Esophagus squamous epithelium (tissue), 4 donors: Measurements from ENCODE around the gene MLPH.

Experiments used
- CTCF ChIP-seq, 6 experiments: fragments of 450-650 bp in 4 of 6; fragments of 200-600 bp in 2 of 6; sonication (generic) in 2 of 6; IDR thresholded peaks; one replicate each; pipeline ENCODE4 v1.5.1; 2016 to 2019; ENCODE audit warnings: antibody characterized with exemption in 6 of 6, mild to moderate bottlenecking in 4 of 6, moderate library complexity in 4 of 6
- POLR2A ChIP-seq, 4 donors: fragments of 450-650 bp; IDR thresholded peaks; one replicate each; pipeline ENCODE4 v1.6.1; 2017; ENCODE audit warnings: antibody characterized with exemption in 4 of 4, mild to moderate bottlenecking in 4 of 4, moderate library complexity in 3 of 4

GRCh38 chr2:237497009-237497837, 10.2 kb downstream of the MLPH start:
- TF ChIP-seq CTCF (IDR thresholded peaks at IDR 0.05), result no peak
- no peak for TF ChIP-seq POLR2A (IDR thresholded peaks at IDR 0.05)
